Activated naive CD8-positive, alpha-beta T cell treated with anti-CD3 and anti-CD28 coated beads, Interleukin-2, amount 50 U/mL, for 16 hours (primary cell): ENCODE measurements around the gene PLD2.

ENCODE experiments used
- DNase-seq: peaks from one replicate; pipeline ENCODE4 v3.0.0-alpha.2; 2020; ENCODE audit warnings: low read depth, low spot score

PLD2 gene

DNA sequence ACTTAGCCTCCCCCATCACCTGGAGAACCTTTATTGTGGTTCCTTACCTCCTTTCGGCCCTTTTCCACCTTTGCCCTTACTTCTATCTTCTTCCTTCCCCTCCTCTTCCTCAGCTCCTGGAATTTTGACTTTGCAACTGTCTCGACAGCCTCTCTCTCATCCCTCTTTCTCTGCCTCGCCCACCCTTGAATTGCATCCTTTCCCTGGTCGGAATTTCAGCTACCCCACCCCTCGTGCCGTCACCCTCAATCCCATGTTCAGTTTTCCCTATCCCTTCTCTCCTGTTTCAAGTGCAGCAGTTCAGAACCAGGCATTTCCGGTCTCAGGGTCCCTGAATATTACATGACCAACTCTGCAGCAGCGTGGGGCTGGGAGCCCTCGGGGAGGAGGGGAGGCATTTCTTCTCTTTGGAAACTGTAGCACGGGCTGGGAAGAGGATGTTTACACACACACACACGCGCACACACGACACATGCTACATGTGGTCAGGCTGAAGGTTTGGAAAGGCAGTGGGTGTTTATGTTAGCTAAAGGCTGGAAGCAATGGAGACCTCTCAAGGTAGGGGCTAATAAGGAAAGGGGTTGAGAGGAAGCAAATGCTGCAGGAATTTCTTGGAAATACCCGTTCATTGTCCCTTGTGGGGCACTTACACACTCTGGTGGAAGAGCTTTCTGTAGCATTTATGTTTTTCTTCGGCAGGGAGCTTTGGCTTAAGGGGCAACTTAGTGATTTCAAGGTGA is 27.2 kb downstream of the PLD2 start:
- DNase-seq, result no peak

DNA sequence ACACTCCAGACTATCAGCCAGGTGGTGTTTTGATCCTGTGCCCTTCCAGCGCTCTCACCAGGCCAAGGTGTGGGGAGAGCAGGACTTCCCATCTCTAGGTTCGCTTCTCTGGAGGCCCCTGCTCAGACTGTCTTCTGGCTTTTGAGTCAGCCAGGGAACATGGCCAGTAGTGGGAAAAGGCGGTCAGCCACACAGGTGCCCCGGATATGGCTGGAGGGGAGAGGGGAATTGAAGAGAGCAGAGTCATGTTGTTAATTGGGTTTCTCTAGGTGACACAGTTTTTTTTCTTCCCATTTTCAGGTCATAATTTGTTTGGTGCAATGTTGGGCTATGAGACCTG is 27.7 kb downstream of the PLD2 start:
- DNase-seq, result no peak

DNA sequence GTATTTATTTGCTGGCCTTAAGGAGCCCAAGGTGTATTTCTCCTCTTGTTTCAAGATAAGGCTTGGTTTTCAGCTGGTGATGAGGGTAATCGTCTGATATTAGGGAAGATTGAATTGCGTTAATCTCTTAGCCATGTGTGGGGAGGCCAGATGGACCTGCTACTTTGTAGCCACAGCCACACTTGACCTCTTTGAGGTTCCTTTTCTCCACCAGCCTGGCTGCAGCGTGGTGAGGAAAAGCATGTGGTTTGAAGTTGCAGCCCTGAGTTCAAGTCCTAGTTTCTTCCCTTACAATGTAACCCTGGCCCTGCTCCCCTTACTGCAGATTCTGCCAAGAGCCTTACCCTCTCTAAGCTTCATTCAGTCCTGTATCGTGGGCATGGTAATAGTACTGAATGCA is 29.3 kb downstream of the PLD2 start:
- no peak for DNase-seq

DNA sequence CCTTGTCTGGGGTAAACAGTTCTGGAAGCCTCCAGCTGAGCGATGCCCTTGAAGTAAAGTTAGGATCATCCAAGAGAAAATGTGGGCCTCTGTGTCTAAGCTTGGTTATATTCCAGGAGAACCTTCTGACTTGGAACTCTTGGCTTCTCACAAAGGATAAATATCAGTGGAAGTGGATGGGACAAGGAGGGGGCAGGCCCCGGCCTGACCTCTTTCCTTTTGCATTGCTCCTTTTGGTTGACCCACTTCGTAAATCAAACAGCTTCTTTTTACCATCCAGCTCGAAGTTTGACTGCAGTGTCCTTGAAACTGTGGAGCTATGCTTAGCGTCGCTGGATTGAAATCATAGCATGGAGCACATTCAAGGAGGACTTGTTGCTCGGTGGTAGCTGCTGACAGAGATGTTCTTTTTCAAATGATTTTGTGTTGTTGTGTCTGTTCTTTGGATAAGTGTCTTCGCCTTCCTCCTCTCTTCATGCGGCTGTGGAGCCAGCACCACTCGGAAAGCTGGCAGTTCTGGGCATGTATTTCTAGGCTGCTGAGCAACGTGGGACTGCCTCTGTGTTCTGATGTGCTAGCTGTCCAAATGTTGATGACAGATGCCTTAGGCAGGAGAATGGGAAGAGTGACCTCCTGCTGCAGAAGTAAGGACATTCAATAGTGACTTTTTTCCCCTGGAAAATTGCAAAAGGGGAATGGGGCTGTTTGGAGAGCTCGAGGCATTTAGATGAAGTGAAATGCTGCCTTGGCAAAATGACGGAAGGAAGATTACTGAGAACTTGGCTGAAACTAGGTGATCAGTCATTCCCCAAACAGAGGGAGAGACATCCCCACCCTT is 30.7 kb downstream of the PLD2 start:
- DNase-seq, result no peak

DNA sequence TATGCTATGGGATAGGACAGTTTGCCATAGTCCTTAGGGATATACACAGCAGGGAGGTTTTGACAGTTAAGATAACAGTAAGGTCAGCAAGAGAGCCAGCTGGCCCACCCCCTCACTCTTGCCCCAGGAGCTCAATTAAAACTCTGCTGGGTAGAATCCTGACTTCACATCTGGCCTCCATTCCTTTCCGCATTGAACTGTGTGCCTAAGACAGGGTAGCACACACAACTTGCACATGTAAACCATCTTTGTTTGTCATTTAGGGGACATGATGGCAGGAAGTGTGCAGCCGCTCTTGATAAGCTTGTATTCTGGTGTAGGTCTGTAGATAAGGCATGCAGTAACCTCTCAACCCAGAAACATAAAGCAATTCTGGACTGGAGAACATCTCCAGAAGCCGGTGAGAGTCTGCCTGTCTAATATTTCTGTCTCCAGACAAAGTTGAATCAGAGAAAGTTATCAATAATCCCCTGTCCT is 31.4 kb downstream of the PLD2 start:
- no peak for DNase-seq

DNA sequence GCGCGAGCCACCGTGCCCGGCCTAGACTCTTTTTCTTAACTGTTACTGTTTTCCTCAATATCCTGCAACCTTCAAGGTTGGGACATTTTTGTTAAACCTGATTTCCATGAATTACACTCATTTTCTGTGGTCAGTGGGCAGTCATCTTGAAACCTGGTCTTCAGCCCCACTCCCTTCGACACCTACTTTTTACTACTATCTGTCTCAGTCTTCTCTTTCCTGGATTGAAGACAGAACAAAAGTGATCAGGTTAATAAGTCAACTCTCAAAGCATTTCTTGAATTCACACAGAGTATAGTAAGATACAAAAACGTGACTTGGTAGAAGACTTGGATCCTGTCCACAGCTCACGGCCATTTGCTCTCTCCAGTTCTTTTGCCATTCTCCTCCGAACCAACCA is 32.3 kb downstream of the PLD2 start:
- DNase-seq, result no peak

DNA sequence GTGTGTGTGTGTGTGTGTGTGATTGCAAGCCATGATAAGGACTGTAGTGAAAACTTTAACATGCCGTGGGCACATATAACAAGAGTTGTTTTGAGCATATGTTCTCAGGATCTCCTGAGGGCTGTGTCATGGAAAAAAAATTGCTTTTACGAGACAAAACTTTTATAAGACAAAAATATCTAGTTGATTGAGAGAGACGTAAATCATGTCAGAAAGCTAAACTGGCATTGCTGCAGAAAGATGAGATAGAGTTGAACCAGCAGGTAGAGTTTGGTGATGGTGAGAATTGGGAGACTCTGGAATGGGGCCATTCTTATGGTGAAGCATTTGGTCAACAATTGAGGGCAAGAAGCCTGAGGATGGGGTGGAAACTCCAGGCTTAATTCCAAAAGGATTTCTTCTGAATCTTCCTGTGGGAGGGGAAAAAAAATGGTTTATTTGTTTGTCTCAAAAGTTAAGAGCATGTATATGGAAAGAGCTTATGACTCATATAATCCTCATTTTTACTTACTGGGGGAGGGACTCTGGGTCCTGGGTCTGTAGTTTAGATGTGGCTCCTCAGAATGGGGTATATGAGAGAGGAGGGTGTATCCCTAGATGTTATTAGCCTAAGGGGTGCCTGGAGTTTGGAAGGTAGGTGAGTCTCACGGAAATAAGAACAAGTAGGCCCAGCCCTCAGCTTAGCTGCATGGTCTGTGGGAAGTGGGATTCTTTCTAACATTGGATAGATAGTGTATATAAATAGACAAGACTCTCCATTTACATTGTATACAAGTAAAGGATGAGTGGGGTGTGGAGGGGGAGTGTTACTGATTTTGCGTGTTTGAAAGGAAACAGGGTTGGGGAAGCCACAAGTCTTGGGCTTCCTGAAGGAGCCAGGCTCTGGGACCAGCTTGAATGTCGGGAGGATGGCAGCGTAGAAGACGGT is 33.3 kb downstream of the PLD2 start:
- DNase-seq, result no peak

DNA sequence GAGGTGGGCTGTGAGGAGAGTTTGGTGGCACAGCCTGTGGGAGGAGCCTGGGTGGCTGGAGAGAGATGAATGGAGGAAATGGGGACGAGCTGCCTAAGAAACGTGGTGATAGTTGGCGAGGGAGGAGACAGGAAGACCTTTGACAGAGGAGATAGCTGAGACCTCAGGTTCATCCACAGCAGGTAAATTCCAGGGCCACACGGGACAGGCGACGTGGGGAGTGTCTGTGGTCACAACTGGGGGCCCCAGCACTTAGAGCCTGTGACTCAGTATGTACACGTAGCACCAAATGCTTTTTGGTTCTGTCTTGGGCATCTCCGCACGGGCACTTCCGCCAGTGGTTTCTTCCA is 33.9 kb downstream of the PLD2 start:
- DNase-seq, result no peak

DNA sequence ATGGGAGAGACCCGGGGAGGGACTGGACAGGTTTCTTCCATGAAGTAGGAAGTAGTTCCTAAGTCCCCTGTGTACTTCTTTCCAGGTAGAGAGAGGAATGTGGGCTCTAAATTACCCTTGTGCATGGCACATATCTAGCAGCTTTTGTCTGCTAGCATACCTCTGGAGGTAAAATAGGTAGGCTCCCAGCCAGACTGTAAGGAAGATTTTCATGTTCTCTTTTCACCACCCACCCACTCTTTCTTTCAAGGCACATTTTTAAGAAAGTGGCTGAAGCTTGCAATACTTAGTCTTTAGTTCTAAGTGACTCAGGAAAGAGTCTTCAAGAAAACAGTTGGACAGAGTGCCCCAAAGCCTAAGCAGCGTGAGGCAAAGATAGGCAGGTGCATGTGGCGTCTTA is 35.4 kb downstream of the PLD2 start:
- DNase-seq, result no peak

DNA sequence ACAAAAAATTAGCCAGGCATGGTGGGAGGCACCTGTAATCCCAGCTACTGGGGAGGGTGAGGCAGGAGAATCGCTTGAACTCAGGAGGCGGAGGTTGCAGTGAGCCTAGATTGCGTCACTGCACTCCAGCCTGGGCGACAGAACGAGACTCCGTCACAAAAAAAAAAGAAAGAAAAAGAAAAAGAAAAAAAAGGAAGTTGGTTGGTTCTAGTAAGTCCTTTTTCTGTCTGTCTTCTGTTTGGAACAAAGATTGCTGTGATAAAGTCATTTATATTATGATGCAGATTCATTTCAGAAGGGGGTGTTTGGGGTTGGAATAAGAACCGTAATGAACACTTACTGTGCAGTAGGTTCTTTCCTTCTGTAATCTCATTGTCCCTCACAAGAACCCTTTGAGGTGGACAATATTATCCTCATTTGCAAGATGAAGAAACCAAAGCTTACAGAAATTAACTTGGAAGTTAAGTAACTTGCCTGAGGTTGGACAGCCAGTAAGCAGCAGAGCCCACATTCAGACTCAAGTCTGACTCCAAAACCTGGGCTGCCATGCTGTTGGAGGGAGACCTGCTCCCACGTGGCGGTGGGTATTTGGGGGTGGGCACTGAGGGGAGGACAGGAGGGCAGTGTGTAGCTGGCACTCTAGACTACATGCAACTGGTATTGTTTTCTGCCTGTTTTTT is 36.5 kb downstream of the PLD2 start:
- DNase-seq, result no peak

DNA sequence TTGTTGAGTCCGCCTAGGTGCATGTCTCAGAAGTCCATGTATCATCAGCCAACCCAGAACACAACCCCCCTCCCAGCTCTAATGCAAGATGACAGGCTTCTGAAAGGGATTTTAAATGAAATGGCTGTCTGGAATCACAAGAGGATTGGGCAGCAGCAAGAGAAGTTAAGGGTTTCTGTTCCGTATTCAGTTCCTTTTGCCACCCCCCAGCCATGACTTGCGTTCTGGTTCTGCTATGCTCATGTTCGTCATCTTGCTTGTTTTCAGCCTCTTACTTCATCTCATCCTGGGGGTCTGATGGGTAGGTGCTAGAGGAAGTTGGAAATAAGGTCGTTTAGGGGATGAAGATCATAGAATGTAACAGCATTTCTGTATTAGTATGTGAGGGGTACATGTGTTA is 38.2 kb downstream of the PLD2 start:
- no peak for DNase-seq

DNA sequence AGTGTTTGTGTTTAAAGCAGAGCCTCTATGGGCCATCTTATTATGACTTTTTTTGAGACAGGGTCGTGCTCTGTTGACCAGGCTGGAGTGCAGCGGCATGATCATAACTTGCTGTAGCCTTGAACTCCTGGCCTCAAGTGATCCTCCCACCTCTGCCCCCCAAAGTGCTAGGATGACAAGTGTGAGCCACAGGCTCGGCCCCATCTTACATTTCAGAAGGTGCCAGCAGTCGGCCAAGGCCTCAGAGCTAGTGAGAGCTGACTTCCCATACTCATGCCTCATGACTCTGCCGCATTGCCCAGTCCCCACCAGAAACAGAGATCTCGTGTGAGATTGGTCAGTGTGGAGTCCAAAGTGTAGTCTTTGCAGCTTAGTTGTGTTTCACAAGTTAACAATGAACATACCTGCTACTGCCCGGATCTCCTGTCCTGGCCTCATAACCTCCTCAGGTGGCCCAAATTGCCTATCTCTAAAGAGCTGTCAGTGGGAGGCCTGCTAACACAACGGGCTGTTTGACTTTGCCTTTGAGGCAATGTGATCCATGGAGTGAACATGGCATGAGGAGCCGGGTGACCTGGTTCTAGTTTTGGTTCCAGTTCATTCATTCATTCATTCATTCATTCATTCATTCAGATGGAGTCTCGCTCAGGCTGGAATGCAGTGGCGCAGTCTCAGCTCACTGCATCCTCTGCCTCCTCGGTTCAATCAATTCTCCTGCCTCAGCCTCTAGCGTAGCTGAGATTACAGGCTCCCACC is 39.9 kb downstream of the PLD2 start:
- DNase-seq, result no peak

DNA sequence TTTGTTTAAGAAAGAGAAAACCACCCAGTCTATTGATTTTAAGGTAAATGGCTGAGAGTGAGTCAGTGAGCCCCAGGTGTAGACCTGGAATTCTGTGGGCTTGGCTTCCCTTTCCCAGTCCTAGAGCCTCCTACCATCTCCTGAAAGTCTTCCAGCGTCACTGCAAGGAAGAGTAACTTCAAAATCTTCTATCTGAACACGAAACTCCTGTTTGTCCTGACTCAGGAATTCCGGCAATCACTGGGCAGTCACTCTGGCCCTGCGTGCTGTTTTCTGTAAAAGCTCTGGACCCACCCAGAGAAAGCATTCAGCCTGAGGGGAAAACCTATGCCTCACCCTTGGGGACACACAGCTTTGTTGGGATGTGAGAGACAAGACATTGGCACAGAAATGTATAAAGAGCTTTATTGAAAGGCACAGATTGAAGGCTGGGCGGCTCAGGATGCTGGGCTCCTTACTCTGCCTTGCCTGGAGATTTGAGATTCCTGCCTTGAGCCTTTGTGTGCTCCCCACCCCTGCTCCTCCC is 42.1 kb downstream of the PLD2 start:
- no peak for DNase-seq

DNA sequence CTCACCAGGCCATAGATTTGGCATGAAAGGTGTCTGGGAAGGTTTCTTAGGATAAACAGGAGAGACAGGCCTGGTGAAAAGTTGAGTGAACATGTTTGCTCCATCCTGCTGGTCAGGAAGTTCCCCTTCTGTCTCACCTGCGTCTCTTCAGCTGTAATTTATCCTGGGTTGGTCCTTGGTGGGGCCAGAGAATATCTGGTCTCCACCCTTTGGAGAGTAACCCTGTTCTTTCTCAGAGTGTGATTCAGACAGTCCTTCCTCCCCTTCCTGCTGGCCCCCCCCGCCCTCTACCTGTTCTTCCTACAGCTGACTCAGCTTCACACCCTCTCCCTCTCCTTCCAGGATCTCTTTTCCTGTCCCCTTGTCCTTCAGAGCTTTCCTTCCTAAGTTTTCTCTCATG is 43.3 kb downstream of the PLD2 start:
- no peak for DNase-seq

DNA sequence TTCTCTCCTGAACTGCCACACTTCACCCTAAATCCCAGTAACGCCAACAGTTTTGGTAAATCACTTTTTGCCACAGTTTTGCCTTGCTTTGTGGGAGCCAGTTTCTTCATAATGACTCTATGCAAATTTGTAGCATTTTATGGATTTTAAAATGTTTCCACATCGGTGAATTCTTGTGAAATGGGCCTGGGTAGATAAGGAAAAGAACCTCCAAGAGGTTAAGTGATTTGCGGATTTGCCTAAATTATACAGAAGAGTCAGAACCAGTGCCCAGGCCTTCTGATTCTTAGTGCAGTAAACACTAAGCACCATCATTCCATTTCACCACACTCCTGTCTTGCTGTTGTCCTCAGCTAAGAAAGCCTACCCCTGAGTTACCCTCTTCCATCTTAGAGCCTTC is 44.1 kb downstream of the PLD2 start:
- DNase-seq, result no peak

DNA sequence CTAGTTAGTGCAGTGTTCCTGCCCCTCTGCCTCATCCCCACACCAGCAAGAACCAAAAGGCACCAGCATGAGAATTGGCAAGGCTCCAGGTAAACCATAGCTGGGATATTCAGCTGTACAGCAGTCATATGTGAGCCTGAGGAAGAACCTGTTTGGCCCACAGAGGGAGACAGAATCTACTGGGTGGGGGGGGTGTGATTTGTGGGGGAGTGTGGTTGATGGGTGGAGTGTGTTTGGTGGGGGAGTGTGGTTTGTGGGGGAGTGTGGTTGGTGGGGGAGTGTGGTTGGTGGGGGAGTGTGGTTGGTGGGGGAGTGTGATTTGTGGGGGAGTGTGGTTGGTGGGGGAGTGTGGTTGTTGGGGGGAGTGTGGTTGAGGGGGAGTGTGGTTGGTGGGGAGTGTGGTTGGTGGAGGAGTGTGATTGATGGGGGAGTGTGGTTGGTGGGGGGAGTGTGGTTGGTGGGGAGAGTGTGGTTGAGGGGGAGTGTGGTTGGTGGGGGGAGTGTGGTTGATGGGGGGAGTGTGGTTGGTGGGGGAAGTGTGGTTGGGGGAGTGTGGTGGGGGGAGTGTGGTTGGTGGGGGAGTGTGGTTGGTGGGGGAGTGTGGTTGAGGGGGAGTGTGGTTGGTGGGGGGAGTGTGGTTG is 45.7 kb downstream of the PLD2 start:
- no peak for DNase-seq

DNA sequence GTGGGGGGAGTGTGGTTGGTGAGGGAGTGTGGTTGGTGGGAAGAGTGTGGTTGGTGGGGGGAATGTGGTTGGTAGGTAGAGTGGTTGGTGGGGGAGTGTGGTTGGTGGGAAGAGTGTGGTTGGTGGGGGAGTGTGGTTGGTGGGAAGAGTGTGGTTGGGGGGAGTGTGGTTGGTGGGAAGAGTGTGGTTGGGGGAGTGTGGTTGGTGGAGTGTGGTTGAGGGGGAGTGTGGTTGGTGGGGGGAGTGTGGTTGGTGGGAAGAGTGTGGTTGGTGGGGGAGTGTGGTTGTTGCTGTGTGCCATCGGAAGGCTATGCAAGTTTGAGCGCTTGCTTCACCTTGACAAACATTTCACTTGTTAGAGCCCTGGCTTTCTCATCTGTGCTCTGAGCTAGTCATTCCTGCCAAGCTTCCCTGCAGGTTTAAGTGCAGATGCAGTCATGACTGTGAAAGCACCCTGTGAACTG is 46.3 kb downstream of the PLD2 start:
- no peak for DNase-seq

DNA sequence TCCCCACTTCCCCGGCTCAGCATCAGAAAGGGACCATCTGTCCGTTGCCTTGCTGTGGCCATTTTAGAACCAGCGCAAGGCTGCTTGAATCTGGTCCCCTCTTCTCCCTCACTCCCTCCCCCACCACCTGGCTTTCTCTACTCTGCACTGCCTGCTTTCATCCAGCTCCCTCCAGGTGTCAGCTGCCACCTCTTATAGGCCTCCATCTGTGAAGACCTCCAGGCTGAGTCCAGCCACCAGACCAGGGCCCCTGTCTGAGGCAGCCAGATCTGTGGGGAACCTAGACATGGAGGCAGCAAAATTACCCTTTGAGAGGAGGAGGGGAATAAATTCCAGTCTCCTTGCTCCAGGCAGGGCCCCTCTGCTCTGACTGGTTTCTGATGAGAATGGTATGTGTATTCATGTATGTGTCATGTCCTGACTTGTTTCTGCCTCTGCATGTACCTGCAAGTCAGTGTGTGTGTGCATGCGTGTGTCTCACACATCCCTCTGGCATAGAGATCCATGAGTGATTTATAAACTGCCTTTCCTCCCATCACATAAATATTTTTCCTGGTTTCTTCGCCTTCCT is 47.2 kb downstream of the PLD2 start:
- DNase-seq, result no peak

DNA sequence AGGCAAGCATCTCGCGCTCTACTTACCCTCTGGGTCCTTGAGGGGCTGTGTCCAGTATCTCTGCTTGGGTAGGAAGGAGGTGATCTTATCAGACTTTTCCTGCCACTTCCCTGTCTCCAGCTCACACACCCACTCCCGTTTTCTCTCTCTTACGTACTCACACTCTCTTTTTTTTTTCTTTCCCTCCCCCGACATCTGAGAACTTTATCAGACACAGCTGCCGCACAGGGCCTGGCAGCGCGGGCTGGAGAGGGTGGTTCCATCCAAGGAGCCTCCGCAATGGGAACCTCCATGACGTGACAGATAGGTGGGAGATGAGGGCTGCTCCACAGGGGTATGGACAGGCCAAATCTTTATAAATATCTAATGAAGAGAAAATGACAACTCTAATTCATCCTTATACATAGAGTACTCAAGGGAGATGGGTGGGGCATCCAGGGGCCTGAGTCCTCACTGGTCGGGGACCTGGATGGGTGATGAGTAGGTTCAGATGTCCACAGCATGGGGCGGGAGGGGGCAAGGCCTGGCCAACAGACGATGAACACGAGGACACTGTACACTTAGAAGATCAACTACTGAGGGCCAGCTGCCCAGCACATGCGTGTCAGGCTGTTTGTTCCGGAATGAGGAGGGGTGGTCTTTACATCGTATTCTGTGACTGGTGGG is 49.5 kb downstream of the PLD2 start:
- DNase-seq, result no peak
